Effector memory CD4-positive, alpha-beta T cell (primary cell): ENCODE measurements around the gene CDPF1.

Source experiments
- DNase-seq, 3 donors: peaks; one replicate each; pipeline ENCODE4 v3.0.0-alpha.2; 2020
- H3K27ac ChIP-seq: 2 replicates; pipeline ENCODE4 v1.7.0; 2013; ENCODE audit warnings: mild to moderate bottlenecking, low read length, moderate library complexity; ENCODE audit not compliant: insufficient read depth, poor library complexity, severe bottlenecking
- H3K27me3 ChIP-seq: replicated peaks from 2 replicates; pipeline ENCODE4 v1.7.0; 2013; ENCODE audit warnings: mild to moderate bottlenecking, low read length; ENCODE audit not compliant: insufficient read depth, control insufficient read depth, poor library complexity, severe bottlenecking
- H3K36me3 ChIP-seq: 2 replicates; pipeline ENCODE4 v1.7.0; 2013; ENCODE audit warnings: mild to moderate bottlenecking, low read length, moderate library complexity; ENCODE audit not compliant: control insufficient read depth, insufficient read depth
- H3K4me1 ChIP-seq: 2 replicates; pipeline ENCODE4 v1.7.0; 2013; ENCODE audit warnings: low read length, mild to moderate bottlenecking; ENCODE audit not compliant: control insufficient read depth, insufficient read depth, poor library complexity, severe bottlenecking
- H3K4me3 ChIP-seq: 2 replicates; pipeline ENCODE4 v1.7.0; 2013; ENCODE audit warnings: low read length, low read depth, mild to moderate bottlenecking; ENCODE audit not compliant: insufficient read depth, poor library complexity, severe bottlenecking
- H3K9me3 ChIP-seq: 2 replicates; pipeline ENCODE4 v1.7.0; 2013; ENCODE audit warnings: mild to moderate bottlenecking, low read length, moderate library complexity; ENCODE audit not compliant: control insufficient read depth

The CDPF1 gene

GRCh38 chr22:46240506-46240905, 9.6 kb downstream of the CDPF1 start:
- Histone ChIP-seq H3K27ac (no peak overlapping the region), H3K27me3 (no peaks in the 10 kb centered on the region), H3K36me3 (peaks cover 4% of the 10 kb centered on the region), H3K9me3 (no peaks in the 10 kb centered on the region), H3K4me3 (no peak overlapping the region), H3K4me1 (peaks cover 7% of the 10 kb centered on the region)
- DNase-seq, result no peak

GRCh38 chr22:46240073-46240472, 10.0 kb downstream of the CDPF1 start:
- DNase-seq, result no peak
- Histone ChIP-seq H3K4me3 (no peak overlapping the region), H3K27me3 (no peaks in the 10 kb centered on the region), H3K36me3 (peaks cover 4% of the 10 kb centered on the region), H3K27ac (no peak overlapping the region), H3K4me1 (peaks cover 7% of the 10 kb centered on the region), H3K9me3 (no peaks in the 10 kb centered on the region)

GRCh38 chr22:46239261-46240048, 10.6 kb downstream of the CDPF1 start:
- Histone ChIP-seq H3K36me3 (peaks cover 4% of the 10 kb centered on the region), H3K4me3 (no peak overlapping the region), H3K9me3 (no peaks in the 10 kb centered on the region), H3K4me1 (peaks cover 7% of the 10 kb centered on the region), H3K27me3 (no peaks in the 10 kb centered on the region), H3K27ac (no peak overlapping the region)
- no peak for DNase-seq

GRCh38 chr22:46238541-46238940, 11.6 kb downstream of the CDPF1 start:
- no peak overlapping the region for H3K4me3 ChIP-seq
- H3K36me3 ChIP-seq, result peaks cover 4% of the 10 kb centered on the region
- no peak overlapping the region for H3K27ac ChIP-seq
- no peaks in the 10 kb centered on the region for H3K9me3 ChIP-seq
- no peaks in the 10 kb centered on the region for H3K27me3 ChIP-seq
- no peak for DNase-seq
- peaks cover 7% of the 10 kb centered on the region for H3K4me1 ChIP-seq

GRCh38 chr22:46237453-46238124, 12.5 kb downstream of the CDPF1 start:
- H3K27ac ChIP-seq, result no peak overlapping the region
- no peaks in the 10 kb centered on the region for H3K36me3 ChIP-seq
- no peaks in the 10 kb centered on the region for H3K27me3 ChIP-seq
- H3K4me1 ChIP-seq, result peaks cover 7% of the 10 kb centered on the region
- no peak overlapping the region for H3K4me3 ChIP-seq
- no peaks in the 10 kb centered on the region for H3K9me3 ChIP-seq
- no peak for DNase-seq

- no peak overlapping the region for H3K27ac ChIP-seq
- no peak overlapping the region for H3K4me3 ChIP-seq
Measured at GRCh38 chr22:46234969-46235368, 15.1 kb downstream of the CDPF1 start.

GRCh38 chr22:46233231-46233630, 16.9 kb downstream of the CDPF1 start:
- Histone ChIP-seq H3K27me3 (no peaks in the 10 kb centered on the region), H3K27ac (no peak overlapping the region), H3K4me3 (no peak overlapping the region), H3K4me1 (no peaks in the 10 kb centered on the region), H3K9me3 (no peaks in the 10 kb centered on the region), H3K36me3 (no peaks in the 10 kb centered on the region)
- DNase-seq, result no peak

More at GRCh38 chr22:46234969-46235368, 15.1 kb downstream of the CDPF1 start:
- DNase-seq, result no peak
- Histone ChIP-seq H3K36me3 (no peaks in the 10 kb centered on the region), H3K4me1 (peaks cover 4% of the 10 kb centered on the region), H3K9me3 (no peaks in the 10 kb centered on the region), H3K27me3 (no peaks in the 10 kb centered on the region)

- Histone ChIP-seq H3K9me3 (no peaks in the 10 kb centered on the region), H3K4me1 (no peaks in the 10 kb centered on the region), H3K36me3 (no peaks in the 10 kb centered on the region), H3K4me3 (no peak overlapping the region), H3K27ac (no peak overlapping the region), H3K27me3 (no peaks in the 10 kb centered on the region)
- no peak for DNase-seq
Measured at GRCh38 chr22:46230262-46230901, 19.7 kb downstream of the CDPF1 start.

GRCh38 chr22:46229701-46230100, 20.4 kb downstream of the CDPF1 start:
- DNase-seq, result no peak
- no peaks in the 10 kb centered on the region for H3K36me3 ChIP-seq
- H3K27me3 ChIP-seq, result no peaks in the 10 kb centered on the region
- H3K4me1 ChIP-seq, result no peaks in the 10 kb centered on the region
- no peak overlapping the region for H3K27ac ChIP-seq
- H3K4me3 ChIP-seq, result no peak overlapping the region
- no peaks in the 10 kb centered on the region for H3K9me3 ChIP-seq

- Histone ChIP-seq H3K27ac (no peak overlapping the region), H3K36me3 (no peaks in the 10 kb centered on the region), H3K4me3 (no peak overlapping the region), H3K9me3 (no peaks in the 10 kb centered on the region), H3K4me1 (no peaks in the 10 kb centered on the region), H3K27me3 (no peaks in the 10 kb centered on the region)
- DNase-seq, result no peak
Measured at GRCh38 chr22:46226577-46226976, 23.5 kb downstream of the CDPF1 start.
